ENCODE data around the gene CDC5L.

CDC5L gene

GRCh38 chr6:44480097-44480541 lies 92.6 kb downstream of the CDC5L start:
- H3K36me3 Mint-ChIP-seq = no peaks in the 10 kb centered on the region
- H3K27me3 Mint-ChIP-seq = peaks cover 20% of the 10 kb centered on the region
- H3K4me3 Mint-ChIP-seq = no peak overlapping the region
- peaks cover 8% of the 10 kb centered on the region for H3K4me1 Mint-ChIP-seq
- no peak for ATAC-seq
- no peak overlapping the region for H3K27ac Mint-ChIP-seq
- H3K9me3 Mint-ChIP-seq = no peaks in the 10 kb centered on the region

GRCh38 chr6:44481056-44481455 lies 93.5 kb downstream of the CDC5L start:
- Mint-ChIP-seq H3K4me1 (no peaks in the 10 kb centered on the region), H3K9me3 (no peaks in the 10 kb centered on the region), H3K27ac (no peak overlapping the region), H3K36me3 (no peaks in the 10 kb centered on the region), H3K27me3 (peaks cover 21% of the 10 kb centered on the region), H3K4me3 (no peak overlapping the region)
- ATAC-seq = no peak

GRCh38 chr6:44481760-44482159 lies 94.3 kb downstream of the CDC5L start:
- ATAC-seq = no peak
- peaks cover 26% of the 10 kb centered on the region for H3K27me3 Mint-ChIP-seq
- no peaks in the 10 kb centered on the region for H3K4me1 Mint-ChIP-seq
- H3K27ac Mint-ChIP-seq = no peak overlapping the region
- H3K9me3 Mint-ChIP-seq = no peaks in the 10 kb centered on the region
- H3K36me3 Mint-ChIP-seq = no peaks in the 10 kb centered on the region
- H3K4me3 Mint-ChIP-seq = no peak overlapping the region

- no peak for ATAC-seq
- H3K4me3 Mint-ChIP-seq = no peak overlapping the region
- no peaks in the 10 kb centered on the region for H3K4me1 Mint-ChIP-seq
- peaks cover 63% of the 10 kb centered on the region for H3K27me3 Mint-ChIP-seq
- no peak overlapping the region for H3K27ac Mint-ChIP-seq
- H3K36me3 Mint-ChIP-seq = no peaks in the 10 kb centered on the region
- H3K9me3 Mint-ChIP-seq = no peaks in the 10 kb centered on the region
Measured at GRCh38 chr6:44485601-44486401, 98.3 kb downstream of the CDC5L start.

GRCh38 chr6:44487002-44487401 lies 99.5 kb downstream of the CDC5L start:
- Mint-ChIP-seq H3K4me3 (no peak overlapping the region), H3K27me3 (peaks cover 61% of the 10 kb centered on the region), H3K9me3 (no peaks in the 10 kb centered on the region), H3K36me3 (no peaks in the 10 kb centered on the region), H3K4me1 (no peaks in the 10 kb centered on the region), H3K27ac (no peak overlapping the region)
- ATAC-seq = no peak

GRCh38 chr6:44487586-44487985 lies 100.1 kb downstream of the CDC5L start:
- peaks cover 55% of the 10 kb centered on the region for H3K27me3 Mint-ChIP-seq
- no peaks in the 10 kb centered on the region for H3K4me1 Mint-ChIP-seq
- no peaks in the 10 kb centered on the region for H3K36me3 Mint-ChIP-seq
- no peak overlapping the region for H3K27ac Mint-ChIP-seq
- ATAC-seq = no peak
- H3K9me3 Mint-ChIP-seq = no peaks in the 10 kb centered on the region
- no peak overlapping the region for H3K4me3 Mint-ChIP-seq

- no peak for ATAC-seq
- H3K9me3 Mint-ChIP-seq = no peaks in the 10 kb centered on the region
- H3K27ac Mint-ChIP-seq = no peak overlapping the region
- H3K4me3 Mint-ChIP-seq = no peak overlapping the region
- no peaks in the 10 kb centered on the region for H3K36me3 Mint-ChIP-seq
- H3K4me1 Mint-ChIP-seq = no peaks in the 10 kb centered on the region
- peaks cover 57% of the 10 kb centered on the region for H3K27me3 Mint-ChIP-seq
Measured at GRCh38 chr6:44489910-44490604, 102.6 kb downstream of the CDC5L start.

- Mint-ChIP-seq H3K27me3 (peaks cover 49% of the 10 kb centered on the region), H3K4me1 (no peaks in the 10 kb centered on the region), H3K36me3 (no peaks in the 10 kb centered on the region), H3K4me3 (no peak overlapping the region), H3K9me3 (no peaks in the 10 kb centered on the region), H3K27ac (no peak overlapping the region)
- no peak for ATAC-seq
Measured at GRCh38 chr6:44493132-44493531, 105.6 kb downstream of the CDC5L start.

GRCh38 chr6:44493593-44493992 lies 106.1 kb downstream of the CDC5L start:
- H3K27me3 Mint-ChIP-seq = peaks cover 44% of the 10 kb centered on the region

GRCh38 chr6:44494011-44494501 lies 106.5 kb downstream of the CDC5L start:
- H3K4me3 Mint-ChIP-seq = no peak overlapping the region
- no peak for ATAC-seq
- no peaks in the 10 kb centered on the region for H3K4me1 Mint-ChIP-seq
- H3K36me3 Mint-ChIP-seq = no peaks in the 10 kb centered on the region
- H3K27ac Mint-ChIP-seq = no peak overlapping the region
- peaks cover 40% of the 10 kb centered on the region for H3K27me3 Mint-ChIP-seq
- H3K9me3 Mint-ChIP-seq = no peaks in the 10 kb centered on the region

More at GRCh38 chr6:44493593-44493992, 106.1 kb downstream of the CDC5L start:
- Mint-ChIP-seq H3K4me3 (no peak overlapping the region), H3K4me1 (no peaks in the 10 kb centered on the region), H3K27ac (no peak overlapping the region), H3K36me3 (no peaks in the 10 kb centered on the region), H3K9me3 (no peaks in the 10 kb centered on the region)
- no peak for ATAC-seq

GRCh38 chr6:44495036-44495901 lies 107.8 kb downstream of the CDC5L start:
- Mint-ChIP-seq H3K4me3 (no peak overlapping the region), H3K36me3 (no peaks in the 10 kb centered on the region), H3K4me1 (no peaks in the 10 kb centered on the region), H3K27ac (no peak overlapping the region), H3K27me3 (peaks cover 27% of the 10 kb centered on the region), H3K9me3 (no peaks in the 10 kb centered on the region)
- ATAC-seq = no peak

- no peak for ATAC-seq
- Mint-ChIP-seq H3K9me3 (no peaks in the 10 kb centered on the region), H3K27me3 (peaks cover 25% of the 10 kb centered on the region), H3K4me1 (no peaks in the 10 kb centered on the region), H3K27ac (no peak overlapping the region), H3K36me3 (no peaks in the 10 kb centered on the region), H3K4me3 (no peak overlapping the region)
Measured at GRCh38 chr6:44496665-44497369, 109.3 kb downstream of the CDC5L start.

- no peak overlapping the region for H3K4me3 Mint-ChIP-seq
- H3K36me3 Mint-ChIP-seq = no peaks in the 10 kb centered on the region
- ATAC-seq = no peak
- H3K4me1 Mint-ChIP-seq = no peaks in the 10 kb centered on the region
- H3K27me3 Mint-ChIP-seq = peaks cover 25% of the 10 kb centered on the region
- H3K9me3 Mint-ChIP-seq = no peaks in the 10 kb centered on the region
- H3K27ac Mint-ChIP-seq = no peak overlapping the region
Measured at GRCh38 chr6:44497807-44498206, 110.3 kb downstream of the CDC5L start.

GRCh38 chr6:44498436-44498835 lies 110.9 kb downstream of the CDC5L start:
- no peak overlapping the region for H3K27ac Mint-ChIP-seq

More at GRCh38 chr6:44498436-44498835, 110.9 kb downstream of the CDC5L start:
- no peaks in the 10 kb centered on the region for H3K4me1 Mint-ChIP-seq
- no peak overlapping the region for H3K4me3 Mint-ChIP-seq
- no peaks in the 10 kb centered on the region for H3K36me3 Mint-ChIP-seq
- no peaks in the 10 kb centered on the region for H3K9me3 Mint-ChIP-seq
- ATAC-seq = no peak
- peaks cover 25% of the 10 kb centered on the region for H3K27me3 Mint-ChIP-seq
